Stomach (tissue), 4 donors: ENCODE measurements around the gene POLR3E.

Source experiments
- CTCF ChIP-seq, 7 experiments: fragments of 450-650 bp in 4 of 7; fragments of 200-600 bp in 3 of 7; sonication (generic) in 3 of 7; IDR thresholded peaks; one replicate each; pipeline ENCODE4 v1.5.1; 2016 to 2019; ENCODE audit warnings: antibody characterized with exemption in 7 of 7, control low read depth in 2 of 7, mild to moderate bottlenecking in 1 of 7
- POLR2A ChIP-seq, 4 donors: fragments of 450-650 bp; IDR thresholded peaks; one replicate each; pipeline ENCODE4 v1.6.1; 2016; ENCODE audit warnings: antibody characterized with exemption in 4 of 4, control low read depth in 2 of 4, mild to moderate bottlenecking in 1 of 4, moderate library complexity in 1 of 4
- POLR2AphosphoS5 ChIP-seq, 3 donors: sonication (generic); formaldehyde crosslinking; IDR thresholded peaks; one replicate each; pipeline ENCODE4 v1.6.1; 2016; ENCODE audit warnings: antibody characterized with exemption in 3 of 3

- TF ChIP-seq POLR2A (IDR thresholded peaks at IDR 0.05) = no peak
- no peak for TF ChIP-seq POLR2AphosphoS5 (IDR thresholded peaks at IDR 0.05)
- no peak for TF ChIP-seq CTCF (IDR thresholded peaks at IDR 0.05)
Observed at GRCh38 chr16:22308824-22309520, 11.8 kb downstream of the POLR3E start.
